HCT116 (cell line): Measurements from ENCODE around the gene DAPK1.

Experiments used
- CTCF ChIP-seq, 3 experiments: fragments of 200-600 bp in 1 of 3; sonication (generic) in 1 of 3; IDR thresholded peaks in 2 of 3; conservative IDR thresholded peaks in 1 of 3; 2 replicates each; pipeline ENCODE4 v1.5.1; 2012 to 2017; ENCODE audit warnings: low read depth in 2 of 3, low read length in 2 of 3, antibody characterized with exemption in 1 of 3, borderline replicate concordance in 1 of 3, control low read depth in 1 of 3, mild to moderate bottlenecking in 1 of 3, mixed read lengths in 1 of 3, mixed run types in 1 of 3, moderate library complexity in 1 of 3; ENCODE audit not compliant: insufficient read depth in 1 of 3
- MAX ChIP-seq: IDR thresholded peaks from 2 replicates; pipeline ENCODE4 v1.6.1; 2012
- SRF ChIP-seq: IDR thresholded peaks from 2 replicates; pipeline ENCODE4 v1.6.1; 2012; ENCODE audit warnings: low read depth
- YY1 ChIP-seq: IDR thresholded peaks from 2 replicates; pipeline ENCODE4 v1.6.1; 2011; ENCODE audit warnings: low read length, low read depth, moderate library complexity, mild to moderate bottlenecking; ENCODE audit not compliant: insufficient replicate concordance; ENCODE audit errors: extremely low read depth

GRCh38 chr9:87528969-87529368 lies 31.3 kb downstream of the DAPK1 start:
- no peak for TF ChIP-seq CTCF (IDR thresholded peaks at IDR 0.05 in 2 of 3, conservative IDR thresholded peaks at IDR 0.05 in 1 of 3; ENCODE audit: borderline replicate concordance in 1 of 3, insufficient read depth in 1 of 3, low read depth in 2 of 3, low read length in 2 of 3)
- no peak for TF ChIP-seq YY1
- no peak for TF ChIP-seq MAX
- no peak for TF ChIP-seq SRF
